Neural cell (in vitro differentiated cells): ENCODE results near the gene MTA1.

ENCODE experiments used
- EP300 ChIP-seq: fragments of 450-650 bp; conservative IDR thresholded peaks from 2 replicates; pipeline ENCODE4 v1.6.1; 2014; ENCODE audit warnings: antibody characterized with exemption, mild to moderate bottlenecking, moderate library complexity; ENCODE audit not compliant: poor library complexity, severe bottlenecking
- EZH2 ChIP-seq: fragments of 200-600, 300-800 bp; shearing (Covaris generic), sonication (generic); IDR thresholded peaks from 2 replicates; pipeline ENCODE4 v1.6.1; 2014; ENCODE audit warnings: antibody characterized with exemption, low read length, borderline replicate concordance, mild to moderate bottlenecking; ENCODE audit not compliant: insufficient read depth, poor library complexity, severe bottlenecking
- POLR2AphosphoS5 ChIP-seq: IDR thresholded peaks from 2 replicates; pipeline ENCODE4 v1.6.1; 2012
- TAF1 ChIP-seq: IDR thresholded peaks from 2 replicates; pipeline ENCODE4 v1.6.1; 2012; ENCODE audit warnings: low read depth
- TF ChIP-seq, protein P1 (sequence below): fragments of 450-650 bp; IDR thresholded peaks from 2 replicates; pipeline ENCODE4 v1.5.1; 2014; ENCODE audit warnings: antibody characterized with exemption, mild to moderate bottlenecking, moderate library complexity; ENCODE audit not compliant: poor library complexity, severe bottlenecking

DNA sequence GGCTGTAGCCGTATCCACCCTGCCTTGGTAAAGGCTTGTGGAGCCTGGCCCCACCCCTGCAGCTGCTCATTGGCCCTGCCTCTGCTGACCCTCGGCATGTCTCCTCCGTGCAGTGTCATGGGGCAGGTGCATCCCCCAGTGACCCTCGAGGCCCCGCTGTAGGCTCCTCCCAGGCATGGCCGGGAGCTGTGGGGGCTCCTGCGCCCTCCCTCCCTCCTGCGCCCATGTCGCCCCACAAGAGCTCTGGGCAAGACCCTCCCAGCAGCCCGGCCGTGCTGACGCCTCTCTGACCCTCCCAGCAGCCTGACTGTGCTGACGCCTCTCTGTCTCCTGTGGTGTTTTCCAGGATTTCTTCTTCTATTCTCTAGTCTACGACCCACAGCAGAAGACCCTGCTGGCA lies 34.2 kb downstream of the MTA1 start:
- TF ChIP-seq POLR2AphosphoS5 (no peak), EZH2 (no peak), EP300 (no peak), TAF1 (no peak)
- TF ChIP-seq, protein P1, sequence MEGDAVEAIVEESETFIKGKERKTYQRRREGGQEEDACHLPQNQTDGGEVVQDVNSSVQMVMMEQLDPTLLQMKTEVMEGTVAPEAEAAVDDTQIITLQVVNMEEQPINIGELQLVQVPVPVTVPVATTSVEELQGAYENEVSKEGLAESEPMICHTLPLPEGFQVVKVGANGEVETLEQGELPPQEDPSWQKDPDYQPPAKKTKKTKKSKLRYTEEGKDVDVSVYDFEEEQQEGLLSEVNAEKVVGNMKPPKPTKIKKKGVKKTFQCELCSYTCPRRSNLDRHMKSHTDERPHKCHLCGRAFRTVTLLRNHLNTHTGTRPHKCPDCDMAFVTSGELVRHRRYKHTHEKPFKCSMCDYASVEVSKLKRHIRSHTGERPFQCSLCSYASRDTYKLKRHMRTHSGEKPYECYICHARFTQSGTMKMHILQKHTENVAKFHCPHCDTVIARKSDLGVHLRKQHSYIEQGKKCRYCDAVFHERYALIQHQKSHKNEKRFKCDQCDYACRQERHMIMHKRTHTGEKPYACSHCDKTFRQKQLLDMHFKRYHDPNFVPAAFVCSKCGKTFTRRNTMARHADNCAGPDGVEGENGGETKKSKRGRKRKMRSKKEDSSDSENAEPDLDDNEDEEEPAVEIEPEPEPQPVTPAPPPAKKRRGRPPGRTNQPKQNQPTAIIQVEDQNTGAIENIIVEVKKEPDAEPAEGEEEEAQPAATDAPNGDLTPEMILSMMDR = no peak
